Measurements from ENCODE around the gene TMSB4X.
"Not testable (repeated sequence)": the region's sequence is repeated elsewhere in the genome, so short reads cannot be mapped to it uniquely, and the experiment has no call there.

TMSB4X gene

DNA sequence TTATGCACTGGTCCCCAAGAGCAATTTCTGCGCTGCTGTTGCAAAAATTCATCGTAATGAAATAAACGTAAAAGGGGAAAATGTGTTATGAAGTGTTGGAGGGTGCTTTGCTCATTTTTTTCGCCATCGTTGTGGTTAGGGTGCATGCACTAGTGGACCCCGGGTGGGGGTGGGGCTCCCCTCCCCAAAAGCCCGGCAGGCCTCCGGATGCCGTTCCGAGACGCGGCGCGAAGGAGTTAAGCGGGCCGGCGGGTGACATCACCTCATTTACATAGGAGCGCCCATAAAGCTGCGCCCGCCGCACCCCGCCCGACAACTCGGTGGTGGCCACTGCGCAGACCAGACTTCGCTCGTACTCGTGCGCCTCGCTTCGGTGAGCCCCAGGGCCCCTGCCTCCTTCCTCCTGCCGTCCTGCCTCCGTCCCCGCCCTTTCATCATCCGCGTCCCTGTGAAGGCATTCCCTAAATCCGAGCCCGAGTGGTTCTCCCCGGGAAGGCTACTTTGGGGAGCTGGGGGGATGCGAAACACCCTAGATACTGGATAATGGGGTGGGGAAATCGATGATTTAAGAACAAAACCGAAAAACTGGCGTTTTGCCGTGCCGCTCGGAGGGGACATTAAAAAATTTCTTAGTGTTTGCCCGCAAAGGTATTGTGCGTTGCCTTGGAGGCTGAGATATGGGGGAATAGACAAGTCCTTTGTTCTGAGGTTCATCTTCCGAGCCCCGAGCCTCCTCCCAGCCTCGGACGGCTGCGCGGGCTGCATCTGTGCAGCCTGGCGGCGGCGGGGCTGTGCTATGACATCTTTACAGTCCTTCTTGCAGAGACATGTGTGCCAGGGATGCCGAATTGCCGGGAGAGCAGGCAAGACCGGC lies at the start of gene TMSB4X:
TSS of gene TMSB4X (plus strand) at position 315 of the 874 bp plus-strand sequence.
- DNase-seq, result peak; percentile 50 to 64

GRCh38 chrX:12929701-12930100 lies 45.2 kb upstream of the TMSB4X start:
- no peak for DNase-seq

DNA sequence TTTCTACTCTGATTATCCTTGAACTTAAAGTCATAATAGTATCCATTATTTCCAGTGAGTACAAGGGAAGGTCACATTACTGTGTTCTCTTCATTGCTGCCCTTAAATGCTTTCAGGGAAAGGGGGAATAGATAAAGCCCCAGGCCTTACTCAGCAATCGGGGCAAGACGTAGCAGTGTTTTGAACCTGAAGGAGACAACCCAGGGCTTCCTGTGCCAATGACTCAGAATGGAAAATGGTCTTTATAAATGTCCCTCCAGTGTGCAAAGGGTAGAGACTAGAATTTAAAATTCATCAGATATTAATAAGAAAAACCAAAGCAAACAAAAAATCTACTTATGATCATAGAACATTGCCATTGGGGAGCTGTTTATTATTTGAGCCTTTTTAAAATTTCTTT lies 44.8 kb upstream of the TMSB4X start:
- no peak for DNase-seq

- no peak for DNase-seq
These were observed 42.7 kb upstream of the TMSB4X start for GRCh38 chrX:12932244-12932643.

GRCh38 chrX:12934850-12935249 lies 40.1 kb upstream of the TMSB4X start:
- DNase-seq, result no peak

DNA sequence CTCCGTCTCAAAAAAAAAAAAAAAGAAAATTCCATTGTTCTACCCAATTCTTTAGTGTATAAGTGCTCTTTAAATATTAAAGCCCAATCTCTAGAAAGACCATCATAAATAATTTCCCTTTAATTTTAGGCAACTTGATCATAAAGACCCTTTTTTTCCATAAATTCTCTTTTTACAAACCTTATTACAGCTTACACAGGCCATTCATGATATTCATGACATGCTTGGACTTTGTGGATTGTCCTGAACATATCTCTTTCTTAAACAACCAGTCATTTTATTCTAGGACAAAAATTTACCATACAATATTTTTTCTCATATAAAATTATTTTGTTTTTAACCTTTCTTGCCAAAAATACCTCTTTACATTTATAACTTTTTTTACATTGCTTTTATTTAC lies 38.0 kb upstream of the TMSB4X start:
- no peak for DNase-seq

- DNase-seq, result not testable (repeated sequence)
These were observed 34.4 kb upstream of the TMSB4X start for GRCh38 chrX:12940471-12940870.

- not testable (repeated sequence) for DNase-seq
These were observed 31.3 kb upstream of the TMSB4X start for GRCh38 chrX:12943592-12943991.

GRCh38 chrX:12944452-12944851 lies 30.5 kb upstream of the TMSB4X start:
- not testable (repeated sequence) for DNase-seq

DNA sequence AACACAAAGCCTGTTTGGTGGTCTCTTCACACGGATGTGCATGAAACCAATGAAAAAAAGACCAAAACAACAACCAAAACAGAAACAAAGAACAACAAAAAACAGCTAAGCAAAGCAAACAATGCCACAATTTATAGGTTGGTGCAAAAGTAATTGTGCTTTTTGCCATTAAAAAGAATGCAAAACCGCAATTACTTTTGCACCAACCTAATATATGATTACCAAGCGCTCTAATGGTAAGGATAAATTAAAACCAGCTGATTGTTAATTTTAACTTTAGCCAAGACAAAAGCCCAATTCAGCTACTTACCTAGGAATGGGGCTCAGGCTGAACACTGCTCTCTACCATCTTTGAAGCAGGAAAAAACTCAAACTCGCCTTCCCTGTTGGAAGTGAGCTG lies 29.4 kb upstream of the TMSB4X start:
- no peak for DNase-seq

GRCh38 chrX:12946406-12946805 lies 28.5 kb upstream of the TMSB4X start:
- DNase-seq, result no peak

DNA sequence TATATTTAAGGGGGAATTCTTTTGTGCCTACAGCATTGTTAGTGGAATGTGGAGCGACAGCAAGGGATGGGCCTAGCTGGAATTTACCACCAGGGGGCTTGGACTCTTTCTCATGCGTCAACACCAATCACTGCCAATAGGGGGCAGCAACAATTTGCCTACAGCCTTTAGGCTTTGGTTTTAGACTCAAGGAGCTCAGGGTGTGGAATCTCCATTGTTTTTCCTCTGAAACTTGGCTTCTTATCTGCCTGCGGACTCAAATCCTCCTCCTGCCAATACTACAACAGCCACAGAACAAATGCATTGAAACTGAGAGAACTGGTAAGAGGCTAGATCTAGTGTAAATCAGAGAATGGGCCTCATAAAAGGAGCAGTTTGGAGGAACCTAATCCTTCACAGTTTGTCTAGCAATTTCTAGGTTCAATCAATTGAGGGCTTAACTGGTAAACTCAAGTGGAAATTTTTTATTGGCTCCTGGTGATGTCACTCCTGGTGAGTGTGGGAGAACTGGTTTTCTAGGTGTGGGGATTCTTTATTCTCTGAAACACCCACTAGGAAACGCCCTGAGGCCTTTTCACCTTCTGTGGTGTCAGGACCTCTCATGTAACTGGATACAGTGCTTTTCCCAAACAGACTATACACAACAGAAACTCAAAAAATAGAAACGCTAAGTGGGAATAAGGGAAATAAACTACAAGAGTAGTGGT lies 27.9 kb upstream of the TMSB4X start:
- peak; percentile 45 to 48 for DNase-seq

GRCh38 chrX:12947545-12948235 lies 27.2 kb upstream of the TMSB4X start:
- DNase-seq, result no peak

GRCh38 chrX:12948495-12948894 lies 26.4 kb upstream of the TMSB4X start:
- no peak for DNase-seq

- DNase-seq, result no peak
These were observed 25.5 kb upstream of the TMSB4X start for GRCh38 chrX:12949205-12949926.

DNA sequence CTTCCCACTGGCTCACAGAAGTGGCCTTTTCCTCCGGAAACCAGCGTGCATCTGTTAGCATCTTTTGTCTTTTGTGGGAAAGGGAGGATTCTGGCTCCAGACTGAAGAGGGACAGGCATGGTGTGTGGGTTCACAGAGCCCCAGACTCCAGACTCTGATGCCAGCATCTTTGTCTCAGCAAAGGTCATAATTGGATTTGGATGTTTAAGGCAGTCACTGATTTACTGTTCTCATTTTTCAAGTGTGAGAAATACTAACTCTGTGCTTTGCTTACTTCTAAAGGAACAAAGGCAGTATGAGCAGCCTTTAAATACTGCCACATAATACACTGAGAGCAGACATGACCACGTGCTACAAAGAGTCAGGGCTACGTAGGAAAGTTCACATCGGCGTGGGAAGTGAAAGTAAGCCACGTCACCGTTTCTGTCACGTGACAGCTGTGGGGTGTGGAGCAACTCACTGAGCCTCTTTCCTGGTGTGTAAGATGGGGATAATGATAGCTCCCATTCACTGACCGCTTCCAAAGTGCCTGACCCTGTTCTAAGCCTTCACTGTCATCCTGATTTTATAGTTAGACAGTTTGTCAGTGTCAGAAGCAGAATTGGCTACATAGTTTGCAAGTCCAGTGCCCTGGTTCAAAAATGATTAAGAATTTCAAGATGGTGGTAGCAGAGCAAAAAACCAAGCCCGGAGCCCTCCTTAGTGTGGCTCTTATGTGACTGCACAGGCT lies 24.8 kb upstream of the TMSB4X start:
- peak; percentile 29 to 41 for DNase-seq

DNA sequence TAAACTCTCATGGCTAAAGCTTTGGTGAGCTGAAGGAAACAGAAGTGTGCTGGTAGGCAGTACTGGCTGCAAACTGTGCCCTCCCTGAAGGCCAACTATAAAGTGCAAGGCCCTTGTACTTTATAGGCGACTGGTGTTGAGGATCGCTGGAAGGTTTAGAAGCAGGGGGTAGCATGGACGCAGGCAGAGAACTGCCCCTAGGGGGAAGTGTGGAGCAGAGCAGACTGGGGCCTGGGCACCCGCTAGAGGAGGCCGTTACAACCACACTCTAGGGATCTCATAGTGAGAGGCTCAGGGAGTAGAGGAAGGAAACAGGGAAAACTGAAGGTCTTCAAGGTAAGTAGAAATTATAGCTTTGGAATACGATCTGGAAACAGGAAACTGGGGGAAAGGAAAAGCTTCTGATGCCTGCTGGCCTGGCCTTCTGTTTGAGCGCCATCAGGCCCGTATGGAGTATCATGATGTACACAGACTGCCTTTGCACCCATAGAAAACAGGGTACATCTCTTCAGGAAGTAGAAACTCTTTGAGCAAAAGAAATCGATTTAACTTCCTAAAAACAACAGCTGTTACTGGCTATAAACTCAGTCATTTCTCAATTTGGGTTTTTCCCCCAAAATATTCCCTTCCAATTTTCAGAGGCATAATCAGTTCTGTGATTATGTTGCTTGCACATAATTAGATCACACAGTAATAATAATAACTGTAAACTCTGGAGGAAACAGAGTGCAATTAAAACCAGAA lies 23.9 kb upstream of the TMSB4X start:
- peak; percentile 29 to 42 for DNase-seq

DNA sequence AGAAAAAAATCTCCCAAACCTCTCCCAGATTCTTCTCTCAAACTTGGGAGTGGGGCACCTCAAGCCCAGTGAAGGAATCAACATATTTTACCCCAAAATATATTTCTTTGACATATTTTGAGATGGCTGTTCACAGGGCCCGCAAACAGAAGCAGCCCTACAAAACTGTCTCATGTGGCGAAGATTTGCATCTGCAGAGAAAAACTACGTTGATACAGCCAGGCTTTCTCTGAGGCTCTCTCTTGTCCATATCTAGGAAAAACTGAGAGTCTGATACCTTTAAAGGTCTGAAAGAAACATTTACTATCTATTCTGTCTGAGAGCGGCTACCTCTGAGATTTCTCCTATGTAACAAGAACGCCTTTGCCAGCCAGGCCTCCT lies 23.3 kb upstream of the TMSB4X start:
- no peak for DNase-seq

GRCh38 chrX:12953420-12953819 lies 21.5 kb upstream of the TMSB4X start:
- DNase-seq, result no peak

DNA sequence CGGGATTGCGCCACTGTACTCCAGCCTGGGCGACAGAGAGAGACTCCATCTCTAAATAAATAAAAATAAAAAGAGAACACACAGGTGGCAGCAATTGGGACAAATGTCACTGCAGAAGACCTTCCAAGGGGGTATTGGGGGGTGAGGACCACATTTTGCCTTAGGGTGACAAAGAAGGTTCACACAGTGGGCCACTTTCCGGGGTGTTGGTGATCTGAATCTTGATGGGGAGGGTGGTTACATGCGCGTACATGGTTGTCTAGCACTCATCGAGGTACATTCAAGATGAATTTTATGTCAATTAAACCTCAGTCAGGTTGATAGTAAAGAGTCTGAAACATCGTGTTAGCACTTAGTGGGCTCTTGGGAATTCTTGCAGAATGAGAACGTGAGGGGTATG lies 20.5 kb upstream of the TMSB4X start:
- DNase-seq, result no peak

GRCh38 chrX:12954981-12955380 lies 19.9 kb upstream of the TMSB4X start:
- DNase-seq, result no peak

All from AML-193 (cell line).